ENCODE results near the gene UBE2J1.

The UBE2J1 gene

GRCh38 chr6:89352278-89353117 is at the start of gene UBE2J1:
UBE2J1 (minus strand) TSS chr6:89352722; CDS start chr6:89352569, 153 bp downstream.
- no peaks in the 10 kb centered on the region for H3K27me3 ChIP-seq (ENCODE audit: insufficient read depth, low read length)
- no peak for TF ChIP-seq EZH2 (IDR thresholded peaks at IDR 0.05; ENCODE audit: borderline replicate concordance, low read length)
- no peak for TF ChIP-seq CTCF (IDR thresholded peaks at IDR 0.05; ENCODE audit: low read length)
- peak within 1 kb of the TSS; percentile 79 for H3K4me3 ChIP-seq (ENCODE audit: low read depth, low read length, poor library complexity, severe bottlenecking)
- peak within 1 kb of the TSS; percentile 77 for H3K4me2 ChIP-seq (ENCODE audit: low read length)
- peaks cover 58% of the 10 kb centered on the region for H3K79me2 ChIP-seq (ENCODE audit: insufficient read depth, low read length)
- H3K27ac ChIP-seq (ENCODE audit: low read depth, low read length, poor library complexity, severe bottlenecking): peak within 1 kb of the TSS; percentile 100
- peaks cover 77% of the 10 kb centered on the region for H3K4me1 ChIP-seq (ENCODE audit: insufficient read depth, low read length, severe bottlenecking)
- no peaks in the 10 kb centered on the region for H3K9me2 ChIP-seq (ENCODE audit: low read depth, low read length)
- H3F3A ChIP-seq (ENCODE audit: insufficient read depth, low read length): peaks cover 13% of the 10 kb centered on the region; the same call in 1 of the 2 replicates
- H2AFZ ChIP-seq (ENCODE audit: low read length): no peak within 1 kb of the TSS
- H3K36me3 ChIP-seq (ENCODE audit: insufficient read depth, low read length): peaks cover 35% of the 10 kb centered on the region
- H3K9ac ChIP-seq (ENCODE audit: low read length): peak within 1 kb of the TSS; percentile 93
- H4K20me1 ChIP-seq (ENCODE audit: insufficient read depth, low read length): no peaks in the 10 kb centered on the region
- no peaks in the 10 kb centered on the region for H3K9me3 ChIP-seq (ENCODE audit: low read length)

GRCh38 chr6:89400912-89401399 is 48.4 kb upstream of the UBE2J1 start:
- no peak overlapping the region for H2AFZ ChIP-seq (ENCODE audit: low read length)
- no peak overlapping the region for H3K9ac ChIP-seq (ENCODE audit: low read length)
- no peaks in the 10 kb centered on the region for H3F3A ChIP-seq (ENCODE audit: insufficient read depth, low read length)
- H3K79me2 ChIP-seq (ENCODE audit: insufficient read depth, low read length): no peaks in the 10 kb centered on the region
- H3K9me2 ChIP-seq (ENCODE audit: low read depth, low read length): no peaks in the 10 kb centered on the region
- H4K20me1 ChIP-seq (ENCODE audit: insufficient read depth, low read length): no peaks in the 10 kb centered on the region
- H3K36me3 ChIP-seq (ENCODE audit: insufficient read depth, low read length): no peaks in the 10 kb centered on the region
- H3K9me3 ChIP-seq (ENCODE audit: low read length): no peaks in the 10 kb centered on the region
- no peak overlapping the region for H3K4me3 ChIP-seq (ENCODE audit: low read depth, low read length, poor library complexity, severe bottlenecking)
- H3K4me2 ChIP-seq (ENCODE audit: low read length): no peak overlapping the region
- no peaks in the 10 kb centered on the region for H3K27me3 ChIP-seq (ENCODE audit: insufficient read depth, low read length)
- no peaks in the 10 kb centered on the region for H3K4me1 ChIP-seq (ENCODE audit: insufficient read depth, low read length, severe bottlenecking)
- TF ChIP-seq CTCF (IDR thresholded peaks at IDR 0.05; ENCODE audit: low read length) (no peak), EZH2 (IDR thresholded peaks at IDR 0.05; ENCODE audit: borderline replicate concordance, low read length) (no peak)
- no peak overlapping the region for H3K27ac ChIP-seq (ENCODE audit: low read depth, low read length, poor library complexity, severe bottlenecking)

GRCh38 chr6:89400050-89400449 is 47.5 kb upstream of the UBE2J1 start:
- H3K4me2 ChIP-seq (ENCODE audit: low read length): no peak overlapping the region
- no peak overlapping the region for H3K4me3 ChIP-seq (ENCODE audit: low read depth, low read length, poor library complexity, severe bottlenecking)
- H3K79me2 ChIP-seq (ENCODE audit: insufficient read depth, low read length): no peaks in the 10 kb centered on the region
- H3K9me2 ChIP-seq (ENCODE audit: low read depth, low read length): no peaks in the 10 kb centered on the region
- H3F3A ChIP-seq (ENCODE audit: insufficient read depth, low read length): no peaks in the 10 kb centered on the region
- H3K9ac ChIP-seq (ENCODE audit: low read length): no peak overlapping the region
- no peak overlapping the region for H2AFZ ChIP-seq (ENCODE audit: low read length)
- no peak overlapping the region for H3K27ac ChIP-seq (ENCODE audit: low read depth, low read length, poor library complexity, severe bottlenecking)
- H3K27me3 ChIP-seq (ENCODE audit: insufficient read depth, low read length): no peaks in the 10 kb centered on the region
- TF ChIP-seq EZH2 (IDR thresholded peaks at IDR 0.05; ENCODE audit: borderline replicate concordance, low read length) (no peak), CTCF (IDR thresholded peaks at IDR 0.05; ENCODE audit: low read length) (no peak)
- H3K4me1 ChIP-seq (ENCODE audit: insufficient read depth, low read length, severe bottlenecking): no peaks in the 10 kb centered on the region
- H3K36me3 ChIP-seq (ENCODE audit: insufficient read depth, low read length): no peaks in the 10 kb centered on the region
- no peaks in the 10 kb centered on the region for H4K20me1 ChIP-seq (ENCODE audit: insufficient read depth, low read length)
- H3K9me3 ChIP-seq (ENCODE audit: low read length): no peaks in the 10 kb centered on the region
